ENCODE measurements around the gene LRP1B.

DNA sequence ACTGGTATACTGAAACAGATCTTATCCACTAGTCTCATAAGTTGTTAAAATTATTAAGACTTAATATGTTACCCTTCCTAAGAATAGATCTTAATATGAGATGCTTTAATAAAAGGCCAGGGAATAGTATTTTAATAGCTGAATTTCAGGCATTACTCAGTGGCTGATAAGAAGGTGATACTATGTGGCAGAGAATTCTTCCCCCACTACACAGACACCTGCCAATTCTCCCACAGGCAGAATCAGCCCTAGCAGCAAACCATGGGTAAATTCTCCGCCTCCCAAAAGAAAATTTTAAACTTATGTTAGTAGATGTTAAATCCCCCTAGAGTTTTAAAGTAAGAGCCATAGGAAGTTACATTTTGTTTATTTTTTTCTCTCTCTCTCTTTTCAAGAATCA is 888.8 kb downstream of the LRP1B start:
- TF ChIP-seq, protein P1, sequence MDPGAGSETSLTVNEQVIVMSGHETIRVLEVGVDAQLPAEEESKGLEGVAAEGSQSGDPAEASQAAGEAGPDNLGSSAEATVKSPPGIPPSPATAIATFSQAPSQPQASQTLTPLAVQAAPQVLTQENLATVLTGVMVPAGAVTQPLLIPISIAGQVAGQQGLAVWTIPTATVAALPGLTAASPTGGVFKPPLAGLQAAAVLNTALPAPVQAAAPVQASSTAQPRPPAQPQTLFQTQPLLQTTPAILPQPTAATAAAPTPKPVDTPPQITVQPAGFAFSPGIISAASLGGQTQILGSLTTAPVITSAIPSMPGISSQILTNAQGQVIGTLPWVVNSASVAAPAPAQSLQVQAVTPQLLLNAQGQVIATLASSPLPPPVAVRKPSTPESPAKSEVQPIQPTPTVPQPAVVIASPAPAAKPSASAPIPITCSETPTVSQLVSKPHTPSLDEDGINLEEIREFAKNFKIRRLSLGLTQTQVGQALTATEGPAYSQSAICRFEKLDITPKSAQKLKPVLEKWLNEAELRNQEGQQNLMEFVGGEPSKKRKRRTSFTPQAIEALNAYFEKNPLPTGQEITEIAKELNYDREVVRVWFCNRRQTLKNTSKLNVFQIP (CRISPR knock-in tag; IDR thresholded peaks at IDR 0.05; ENCODE audit: borderline replicate concordance, low read depth) = no peak
- TF ChIP-seq ZFP3 (CRISPR knock-in tag; IDR thresholded peaks at IDR 0.05) (no peak), RARB (CRISPR knock-in tag; IDR thresholded peaks at IDR 0.05) (no peak), ZC3H10 (CRISPR knock-in tag; IDR thresholded peaks at IDR 0.05) (no peak), ESRRG (CRISPR knock-in tag; IDR thresholded peaks at IDR 0.05) (no peak)

All from SK-N-SH treated with all-trans-retinoic acid at 6 μM for 48 hours (cell line).